Stimulated activated CD8-positive, alpha-beta memory T cell treated with anti-CD3 and anti-CD28 coated beads, Interleukin-2, amount 100 ng/mL, for 48 hours (primary cell): Measurements from ENCODE around the gene SARNP.
"Not testable (repeated sequence)": the region's sequence is repeated elsewhere in the genome, so short reads cannot be mapped to it uniquely, and the experiment has no call there.

Experiments
- DNase-seq, 2 donors: peaks; one replicate each; pipeline ENCODE4 v3.0.0-alpha.2; 2020; ENCODE audit warnings: low read depth in 2 of 2

Gene SARNP

DNA sequence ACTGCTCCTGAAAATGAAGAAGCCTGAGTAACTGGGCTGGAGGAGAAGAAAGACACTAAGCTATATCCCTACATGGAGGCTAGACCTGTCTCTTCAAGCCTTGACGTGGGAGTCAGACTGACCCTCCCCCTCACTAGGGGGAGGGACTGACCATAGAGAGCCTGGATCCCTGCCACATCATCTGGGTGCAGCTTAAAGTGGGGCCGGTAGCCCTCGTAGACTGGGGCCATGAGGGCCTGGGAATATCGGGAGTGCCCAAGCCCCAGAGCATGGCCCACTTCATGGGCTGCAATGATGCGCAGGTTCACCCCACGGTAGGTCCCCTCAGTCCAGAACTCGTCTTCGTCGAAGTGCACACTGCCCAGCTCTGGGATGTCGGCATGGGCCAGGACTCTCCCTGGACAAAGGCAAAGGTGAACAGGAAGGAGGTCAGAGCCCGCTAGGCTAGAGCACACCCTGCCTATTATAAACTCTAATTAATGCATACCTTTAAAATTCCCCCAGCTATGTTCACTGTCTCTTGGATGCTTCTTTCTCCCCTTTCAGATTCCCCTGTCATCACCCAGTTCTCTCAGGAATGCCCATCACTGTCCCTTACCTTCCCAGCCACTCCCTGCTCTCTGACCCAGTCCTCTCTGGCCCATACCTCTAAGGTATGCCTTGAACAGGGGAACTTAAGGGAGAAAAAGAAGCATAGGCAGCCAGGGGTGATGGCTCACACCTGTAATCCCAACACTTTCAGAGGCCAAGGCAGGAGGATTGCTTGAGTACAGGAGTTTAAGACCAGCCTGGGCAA is 22.0 kb upstream of the SARNP start:
- no peak for DNase-seq

DNA sequence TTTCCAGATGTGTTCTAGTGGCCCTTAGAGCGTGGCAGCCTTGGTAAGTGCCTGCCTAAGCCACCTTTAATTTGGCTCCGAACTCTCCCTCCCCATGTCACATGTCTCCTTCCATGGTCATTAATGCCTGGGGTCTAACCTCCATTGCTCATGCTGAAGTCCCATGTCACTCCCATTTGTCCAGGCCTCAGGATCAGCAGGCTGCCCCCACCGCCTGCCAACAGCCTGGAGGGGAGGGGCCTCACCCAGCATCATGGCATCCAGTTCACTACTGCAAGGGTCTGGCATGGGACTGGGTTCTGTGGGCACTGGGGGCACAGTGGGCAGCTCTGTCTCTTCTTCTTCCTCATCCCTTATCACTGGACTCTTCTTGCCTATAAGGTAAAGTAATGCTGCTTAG is 20.8 kb upstream of the SARNP start:
- DNase-seq, result no peak

DNA sequence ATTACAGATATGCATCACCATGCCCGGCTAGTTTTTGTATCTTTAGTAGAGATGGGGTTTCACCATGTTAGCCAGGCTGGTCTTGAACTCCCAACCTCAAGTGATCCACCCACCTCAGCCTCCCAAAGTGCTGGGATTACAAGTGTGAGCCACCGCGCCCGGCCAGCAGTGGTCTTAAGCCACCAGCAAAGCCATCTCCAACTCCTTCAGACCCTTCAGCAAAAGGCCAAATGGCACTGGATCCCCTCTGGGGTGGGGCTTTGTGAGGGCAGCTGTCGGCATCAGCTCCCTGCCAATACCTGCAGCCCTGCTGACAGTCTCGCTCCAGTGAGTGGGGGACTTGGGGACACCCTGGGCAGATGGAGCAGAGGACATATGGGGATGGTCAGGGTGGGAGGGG is 16.9 kb upstream of the SARNP start:
- DNase-seq, result not testable (repeated sequence)

GRCh38 chr12:55833056-55833455 is 15.5 kb upstream of the SARNP start:
- no peak for DNase-seq

GRCh38 chr12:55831447-55831815 is 13.9 kb upstream of the SARNP start:
- no peak for DNase-seq

DNA sequence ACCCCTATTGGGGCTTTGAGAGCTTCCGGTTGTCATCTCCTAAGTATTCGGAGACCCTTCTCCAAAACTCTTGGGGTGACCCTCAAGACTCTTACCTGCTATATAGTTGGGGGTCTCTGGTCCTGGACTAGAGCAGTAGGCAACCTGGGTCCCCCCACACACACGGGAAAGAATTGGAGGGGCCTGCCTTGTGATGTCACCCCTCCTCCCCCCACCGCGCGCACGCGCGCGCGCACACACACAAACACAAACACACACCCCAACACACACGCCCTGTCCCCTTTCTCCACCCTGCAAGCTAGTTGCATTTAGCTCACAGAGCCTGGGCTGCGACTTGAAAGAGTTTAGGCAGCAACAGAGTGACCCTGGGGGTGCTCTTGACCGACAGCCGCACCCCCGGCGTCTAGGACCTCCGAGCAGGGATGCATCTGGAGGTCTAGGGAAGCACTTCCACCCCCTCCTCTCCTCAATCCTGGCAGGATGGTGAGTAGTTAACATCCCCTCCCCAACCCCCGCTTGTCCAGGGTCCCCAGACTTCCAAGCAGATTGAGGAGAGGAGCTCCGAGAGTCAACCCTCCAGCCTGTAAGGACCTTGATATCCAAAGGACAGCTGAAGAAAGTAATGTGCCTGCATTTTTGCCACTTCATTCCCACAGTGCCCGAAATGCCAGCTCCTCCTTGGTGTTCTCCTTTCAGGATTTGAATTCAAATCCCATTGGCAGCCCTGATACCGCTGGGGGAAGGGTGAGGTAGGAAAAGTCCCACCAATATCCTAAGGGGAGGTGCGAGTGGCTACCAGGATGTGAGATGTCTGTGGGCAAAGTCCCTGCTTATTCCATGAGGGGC is 13.3 kb upstream of the SARNP start:
- peak; percentile 25 to 40 for DNase-seq

DNA sequence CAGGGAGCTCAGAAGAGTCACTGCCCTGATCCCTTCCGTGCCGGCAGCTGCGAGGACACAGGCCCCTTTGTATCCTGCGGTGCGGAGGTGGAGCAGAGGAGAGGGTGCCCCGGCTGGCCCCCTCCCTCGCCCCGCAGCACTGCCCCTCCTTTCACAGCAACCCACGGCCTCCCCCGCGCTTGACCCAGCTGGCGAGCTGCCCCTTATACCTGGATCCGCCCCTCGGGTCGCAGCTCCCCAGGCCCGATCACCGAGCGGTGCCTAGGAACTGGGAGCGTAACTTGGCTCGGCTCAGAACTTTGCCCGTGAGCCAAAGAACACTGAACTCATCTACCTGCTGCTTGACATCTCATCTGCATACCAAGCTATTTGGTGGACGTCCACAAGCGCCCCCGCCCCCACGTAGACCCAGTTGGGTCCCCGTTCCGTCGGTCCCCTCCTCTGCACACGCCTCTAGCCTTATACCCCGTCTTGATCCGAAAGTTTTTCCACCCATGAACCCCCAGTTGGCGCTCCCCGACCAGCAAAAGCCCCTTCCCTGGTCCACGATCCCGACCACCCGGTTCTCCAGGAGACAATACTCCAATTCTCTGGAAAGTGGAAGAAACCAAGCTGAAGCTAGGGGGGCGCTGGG is 12.6 kb upstream of the SARNP start:
- DNase-seq, result peak in 1 of 2 donors; percentile 23

DNA sequence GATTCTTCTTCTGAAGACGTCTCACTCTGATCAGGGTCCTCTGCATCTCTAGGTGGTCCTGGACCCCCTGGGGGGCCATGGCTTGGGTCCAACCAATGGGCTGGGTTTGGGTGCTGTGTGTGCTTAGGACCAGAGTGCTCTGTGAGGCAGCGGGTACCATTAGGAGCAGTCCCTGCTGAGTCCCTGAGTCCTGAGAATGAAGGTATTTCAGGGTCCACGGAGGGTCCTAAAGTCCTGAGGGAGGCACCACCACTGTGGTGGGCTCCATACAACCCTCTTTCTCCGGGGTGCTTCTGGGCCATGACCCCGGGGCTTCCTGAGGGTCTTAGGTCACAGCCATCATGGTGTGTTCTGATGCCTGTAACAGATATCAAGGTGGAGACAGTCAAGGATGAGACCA is 10.8 kb upstream of the SARNP start:
- DNase-seq, result no peak

DNA sequence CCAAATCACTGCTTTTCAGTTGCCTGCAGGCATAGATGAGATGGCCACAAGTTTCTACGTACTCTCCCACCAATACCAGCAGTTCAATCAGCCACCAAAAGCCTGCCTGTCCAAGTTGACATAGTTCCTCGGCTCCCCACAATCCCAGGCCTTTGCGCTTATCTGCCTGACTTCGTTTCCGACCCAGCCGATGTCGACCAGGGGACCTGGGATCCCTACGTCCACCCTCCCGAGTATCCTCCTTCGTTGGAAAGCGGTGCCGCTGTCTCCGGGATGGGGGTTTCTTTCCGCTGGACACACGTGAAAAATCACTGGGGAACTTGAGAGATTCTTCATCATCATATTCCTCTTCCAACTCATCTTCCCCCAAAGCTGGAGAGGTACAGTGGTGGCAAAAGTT is 10.3 kb upstream of the SARNP start:
- no peak for DNase-seq

DNA sequence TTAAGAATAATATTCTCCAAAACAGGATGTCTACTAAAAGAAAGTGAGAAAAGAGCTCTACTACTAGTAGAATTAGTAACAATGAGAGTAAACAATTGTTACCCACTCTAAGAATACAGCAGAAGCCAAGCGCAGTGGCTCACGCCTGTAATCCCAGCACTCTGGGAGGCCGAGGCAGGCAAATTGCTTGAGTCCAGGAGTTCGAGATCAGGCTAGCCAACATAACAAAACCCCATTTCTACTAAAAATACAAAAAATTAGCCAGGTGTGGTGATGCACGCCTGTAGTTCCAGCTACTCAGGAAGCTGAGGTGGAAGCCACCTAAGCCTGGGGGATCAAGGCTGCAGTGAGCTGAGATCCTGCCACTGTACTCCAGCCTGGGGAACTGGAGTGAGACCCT is 7.2 kb upstream of the SARNP start:
- DNase-seq, result no peak

DNA sequence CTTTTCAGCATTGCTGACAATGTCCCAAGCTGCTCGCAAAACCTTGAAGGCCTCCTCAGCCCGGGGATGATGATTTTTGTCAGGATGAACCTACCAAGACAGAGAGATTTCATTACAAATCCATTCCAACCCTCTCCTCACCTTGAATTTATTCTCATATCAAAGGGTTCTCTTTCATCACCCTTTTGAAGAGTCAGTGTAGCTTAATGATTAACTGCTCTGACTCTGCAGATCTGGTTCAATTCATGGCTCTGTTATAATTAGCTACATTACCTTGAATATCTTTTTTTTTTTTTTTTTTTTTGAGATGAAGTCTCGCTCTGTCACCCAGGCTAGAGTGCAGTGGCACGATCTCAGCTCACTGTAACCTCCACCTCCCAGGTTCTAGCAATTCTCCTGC is 5.9 kb upstream of the SARNP start:
- DNase-seq, result no peak

DNA sequence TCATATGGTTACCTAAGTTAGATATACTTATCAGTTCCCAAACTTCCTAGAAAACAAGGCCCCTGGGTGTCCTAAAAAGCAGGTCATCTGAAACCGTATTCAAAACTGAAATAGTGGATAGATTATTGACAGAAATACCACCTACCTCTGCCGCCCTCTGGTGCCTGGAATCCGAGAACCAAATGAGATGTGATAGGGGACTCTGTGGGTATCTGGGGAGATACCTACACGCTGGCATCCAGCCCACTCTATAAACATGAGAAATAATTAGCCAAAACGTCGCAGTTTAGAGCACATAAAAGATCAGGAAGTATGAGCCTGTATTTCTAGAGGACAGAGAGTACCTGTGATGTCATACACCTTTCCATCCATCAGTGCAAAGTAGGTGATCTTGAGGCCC is 4.7 kb upstream of the SARNP start:
- DNase-seq, result no peak

DNA sequence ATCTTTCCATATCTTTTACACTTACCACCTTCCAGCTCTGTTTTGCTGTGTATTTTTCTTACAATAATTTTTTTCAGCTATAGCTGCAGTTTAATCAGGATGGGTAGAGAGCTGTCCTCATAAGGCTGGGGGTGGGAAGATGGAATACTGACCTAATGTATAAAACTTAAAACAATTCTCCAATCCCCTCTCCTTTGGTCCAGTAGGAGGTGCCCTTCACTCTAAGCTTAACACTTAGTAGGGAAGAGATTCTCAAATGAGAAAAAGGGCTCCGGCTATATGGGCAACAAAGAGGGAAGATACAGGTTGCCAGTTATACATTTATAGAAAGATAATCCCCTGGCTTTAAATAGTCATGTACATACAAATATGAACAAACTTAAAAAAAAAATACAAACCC is 3.2 kb upstream of the SARNP start:
- DNase-seq, result no peak

DNA sequence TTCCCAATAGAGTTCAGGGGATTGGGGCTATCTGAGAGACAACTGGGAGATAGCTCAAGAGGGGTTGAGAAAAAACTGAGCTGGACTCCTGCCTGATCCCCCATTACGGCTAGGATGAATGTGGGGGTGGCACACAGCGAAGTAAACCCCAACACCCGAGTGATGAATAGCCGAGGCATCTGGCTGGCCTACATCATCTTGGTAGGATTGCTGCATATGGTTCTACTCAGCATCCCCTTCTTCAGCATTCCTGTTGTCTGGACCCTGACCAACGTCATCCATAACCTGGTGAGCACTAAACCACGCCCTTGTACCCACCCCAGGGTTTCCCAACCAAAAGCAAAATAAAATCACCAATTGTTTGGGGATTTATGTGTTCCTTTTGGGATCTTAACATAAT is 1.4 kb upstream of the SARNP start:
- no peak for DNase-seq

DNA sequence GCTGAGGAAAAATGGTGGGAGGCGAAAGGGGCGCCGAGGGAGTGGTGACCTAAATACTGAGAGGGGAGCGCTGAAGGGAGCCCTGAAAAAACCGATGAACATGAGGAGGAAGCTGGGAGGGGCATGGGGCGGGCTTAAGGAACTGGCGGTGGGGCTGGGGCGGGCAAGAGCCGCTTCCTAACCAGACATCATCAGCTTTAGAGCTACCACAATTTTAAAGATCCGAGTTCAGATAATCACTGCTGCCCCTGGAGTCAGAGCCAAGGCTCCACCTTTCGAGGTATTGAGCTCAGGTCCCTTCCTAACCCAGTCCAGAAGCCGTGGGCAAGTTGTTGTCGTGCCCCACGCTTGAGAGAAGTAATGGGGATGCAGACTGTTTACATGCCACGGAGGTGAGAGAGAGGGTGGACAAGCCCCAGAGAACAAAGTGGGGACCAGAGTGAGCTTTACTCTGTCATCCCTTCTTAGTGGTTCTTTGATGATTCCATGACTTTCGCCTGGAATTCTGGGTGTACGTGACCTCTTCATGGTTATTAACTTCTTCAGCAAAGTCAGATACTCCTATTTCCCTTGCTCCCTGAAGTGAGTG is 710 bp upstream of the SARNP start:
- no peak for DNase-seq

- DNase-seq, result no peak
Observed at GRCh38 chr12:55816881-55817344, 611 bp downstream of the SARNP start.

DNA sequence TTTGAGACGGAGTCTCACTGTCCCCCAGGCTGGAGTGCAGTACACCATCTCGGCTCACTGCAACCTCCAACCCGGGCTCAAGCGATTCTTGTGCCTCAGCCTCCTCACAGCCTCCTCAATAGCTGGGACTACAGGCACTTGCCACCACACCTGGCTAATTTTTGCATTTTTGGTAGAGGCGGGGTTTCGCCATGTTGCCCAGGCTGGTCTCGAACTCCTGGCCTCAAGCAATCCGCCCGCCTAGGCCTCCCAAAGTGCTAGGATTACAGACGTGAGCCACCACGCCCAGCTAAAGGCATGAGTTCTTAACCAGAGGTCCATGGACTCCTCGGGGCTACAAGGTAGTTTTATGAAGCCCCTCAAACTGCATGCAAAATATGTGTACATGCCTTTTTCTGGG is 2.1 kb downstream of the SARNP start:
- DNase-seq, result no peak

DNA sequence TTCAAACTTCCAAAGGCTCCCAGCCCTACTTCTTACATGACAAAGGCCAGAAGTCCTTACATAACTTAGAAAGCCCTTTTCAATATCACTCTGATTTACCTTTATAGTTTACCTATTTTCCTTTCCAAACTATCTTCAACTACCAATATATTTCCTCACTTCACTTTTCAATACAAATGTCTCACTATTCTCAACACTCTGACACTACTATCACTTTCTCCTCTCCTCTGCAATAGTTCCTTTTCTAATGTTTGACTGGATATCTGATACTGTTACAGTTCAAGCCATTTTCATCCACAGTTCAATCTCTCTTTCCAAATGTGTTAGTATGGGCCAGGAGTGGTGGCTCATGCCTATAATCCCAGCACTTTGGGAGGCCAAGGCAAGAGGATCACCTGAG is 3.3 kb downstream of the SARNP start:
- DNase-seq, result no peak

GRCh38 chr12:55812088-55812487 is 5.4 kb downstream of the SARNP start:
- DNase-seq, result no peak

GRCh38 chr12:55809274-55809673 is 8.2 kb downstream of the SARNP start:
- DNase-seq, result no peak

- no peak for DNase-seq
Observed at GRCh38 chr12:55806982-55807381, 10.5 kb downstream of the SARNP start.

GRCh38 chr12:55797550-55797949 is 20.0 kb downstream of the SARNP start:
- DNase-seq, result no peak
